ENCODE results near the gene PPP1R13L. TPM values are rescaled to one million over a fixed set of nuclear protein-coding genes. Genes with fewer than 3 reads are reported as not detected.

PPP1R13L gene
- total and polyA plus RNA-seq, 4 donors = 0.51 to 7.7 (median 4.9) TPM

DNA sequence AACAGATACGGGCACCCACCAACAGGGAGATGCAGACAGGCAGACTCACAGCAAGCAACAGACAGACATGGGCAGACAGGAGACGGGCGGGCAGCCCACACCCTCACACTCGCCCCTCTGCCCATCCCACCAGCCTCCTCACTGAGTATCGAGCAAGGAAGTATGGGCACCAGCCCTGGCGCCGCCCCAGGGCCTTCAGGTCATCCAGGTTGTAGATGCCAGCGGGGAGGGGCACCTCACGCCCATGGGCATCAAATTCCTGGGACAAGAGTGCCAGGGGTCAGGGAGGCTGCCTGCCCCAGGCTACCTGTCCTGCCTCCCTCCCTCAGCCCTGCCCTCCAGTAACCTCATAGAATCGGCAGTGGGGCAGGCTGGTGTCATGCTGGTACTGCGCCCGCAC lies 40.2 kb downstream of the PPP1R13L start:
- Histone ChIP-seq H3K27me3 (ENCODE audit: control insufficient read depth in 4 of 4, insufficient read depth in 4 of 4, low read length in 3 of 4) (no peaks in the 10 kb centered on the region), H3K4me1 (ENCODE audit: control insufficient read depth in 4 of 4, insufficient read depth in 4 of 4, low read length in 3 of 4) (peaks cover 0 to 3% (median under 1%) of the 10 kb centered on the region in 4 donors), H3K4me3 (ENCODE audit: low read depth in 1 of 3, low read length in 3 of 3) (no peak overlapping the region), H3K27ac (ENCODE audit: low read depth in 1 of 2, low read length in 2 of 2) (no peak overlapping the region), H3K9me3 (ENCODE audit: control insufficient read depth in 4 of 4, low read length in 3 of 4) (no peaks in the 10 kb centered on the region), H3K9ac (ENCODE audit: low read depth in 1 of 2, low read length in 2 of 2) (no peak overlapping the region), H3K36me3 (ENCODE audit: control insufficient read depth in 4 of 4, insufficient read depth in 3 of 4, low read depth in 1 of 4, low read length in 3 of 4) (peaks cover 0 to 14% (median 3%) of the 10 kb centered on the region in 4 donors)
- no peak for TF ChIP-seq GABPA (IDR thresholded peaks at IDR 0.05 in 1 of 2, conservative IDR thresholded peaks at IDR 0.05 in 1 of 2)
- no peak for TF ChIP-seq TAF1 (conservative IDR thresholded peaks at IDR 0.05)
- TF ChIP-seq HNF4A (conservative IDR thresholded peaks at IDR 0.05) = no peak
- TF ChIP-seq, protein P1, sequence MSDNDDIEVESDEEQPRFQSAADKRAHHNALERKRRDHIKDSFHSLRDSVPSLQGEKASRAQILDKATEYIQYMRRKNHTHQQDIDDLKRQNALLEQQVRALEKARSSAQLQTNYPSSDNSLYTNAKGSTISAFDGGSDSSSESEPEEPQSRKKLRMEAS (IDR thresholded peaks at IDR 0.05) = no peak
- TF ChIP-seq RXRA (IDR thresholded peaks at IDR 0.05) = no peak
- no peak for TF ChIP-seq JUND (IDR thresholded peaks at IDR 0.05)
- no peak for TF ChIP-seq EGR1 (IDR thresholded peaks at IDR 0.05; ENCODE audit: low read depth in 2 of 2)
- no peak for TF ChIP-seq SP1 (IDR thresholded peaks at IDR 0.05)
- TF ChIP-seq, protein P2, sequence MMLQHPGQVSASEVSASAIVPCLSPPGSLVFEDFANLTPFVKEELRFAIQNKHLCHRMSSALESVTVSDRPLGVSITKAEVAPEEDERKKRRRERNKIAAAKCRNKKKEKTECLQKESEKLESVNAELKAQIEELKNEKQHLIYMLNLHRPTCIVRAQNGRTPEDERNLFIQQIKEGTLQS (IDR thresholded peaks at IDR 0.05) = no peak
- no peak for TF ChIP-seq FOXA1 (IDR thresholded peaks at IDR 0.05)
- TF ChIP-seq NR2F2 (IDR thresholded peaks at IDR 0.05) = no peak
- TF ChIP-seq, protein P3, sequence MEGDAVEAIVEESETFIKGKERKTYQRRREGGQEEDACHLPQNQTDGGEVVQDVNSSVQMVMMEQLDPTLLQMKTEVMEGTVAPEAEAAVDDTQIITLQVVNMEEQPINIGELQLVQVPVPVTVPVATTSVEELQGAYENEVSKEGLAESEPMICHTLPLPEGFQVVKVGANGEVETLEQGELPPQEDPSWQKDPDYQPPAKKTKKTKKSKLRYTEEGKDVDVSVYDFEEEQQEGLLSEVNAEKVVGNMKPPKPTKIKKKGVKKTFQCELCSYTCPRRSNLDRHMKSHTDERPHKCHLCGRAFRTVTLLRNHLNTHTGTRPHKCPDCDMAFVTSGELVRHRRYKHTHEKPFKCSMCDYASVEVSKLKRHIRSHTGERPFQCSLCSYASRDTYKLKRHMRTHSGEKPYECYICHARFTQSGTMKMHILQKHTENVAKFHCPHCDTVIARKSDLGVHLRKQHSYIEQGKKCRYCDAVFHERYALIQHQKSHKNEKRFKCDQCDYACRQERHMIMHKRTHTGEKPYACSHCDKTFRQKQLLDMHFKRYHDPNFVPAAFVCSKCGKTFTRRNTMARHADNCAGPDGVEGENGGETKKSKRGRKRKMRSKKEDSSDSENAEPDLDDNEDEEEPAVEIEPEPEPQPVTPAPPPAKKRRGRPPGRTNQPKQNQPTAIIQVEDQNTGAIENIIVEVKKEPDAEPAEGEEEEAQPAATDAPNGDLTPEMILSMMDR (IDR thresholded peaks at IDR 0.05; ENCODE audit: low read depth, low read length, missing input control) = no peak
- TF ChIP-seq HNF4G (IDR thresholded peaks at IDR 0.05) = no peak
- no peak for TF ChIP-seq REST (IDR thresholded peaks at IDR 0.05)
- TF ChIP-seq YY1 (IDR thresholded peaks at IDR 0.05) = no peak
- no peak for TF ChIP-seq ZBTB33 (IDR thresholded peaks at IDR 0.05)
- no peak for TF ChIP-seq RAD21 (IDR thresholded peaks at IDR 0.05)
- no peak for TF ChIP-seq FOXA2 (IDR thresholded peaks at IDR 0.05)
- WGBS = 93% methylated on average over 12 of the region's 12 CpGs
- no peak for DNase-seq (ENCODE audit: low spot score)
